Endothelial cell of umbilical vein (primary cell): ENCODE results near the gene TES. TPM values are rescaled to one million over a fixed set of nuclear protein-coding genes. Genes with fewer than 3 reads are reported as not detected.
A peak's percentile ranks its signal among the peaks of the same experiment; 100 is the strongest.

Source experiments
- BruUV-seq: library from RNA; stranded (reverse); fragments of 400-500 nt; replicated peaks from 2 replicates; lab custom pipeline; 2021; lab: Mats Ljungman, UMichigan
- CTCF ChIA-PET: fragments of 300-600, 350-600 bp; sonication (Branson Sonifier 250); formaldehyde crosslinking; loops from one replicate; lab custom pipeline; 2021; ENCODE audit warnings: antibody characterized with exemption, inconsistent platforms; lab: Charles Lee
- POLR2A ChIA-PET: fragments of 300-600, 350-600 bp; sonication (Branson Sonifier 250); formaldehyde crosslinking; loops from one replicate; lab custom pipeline; 2021; ENCODE audit warnings: antibody characterized with exemption, inconsistent platforms; lab: Charles Lee
- DNase-seq: peaks from one replicate; pipeline ENCODE4 v3.0.0-alpha.2; 2011; ENCODE audit warnings: low read depth, low spot score
- FAIRE-seq: peaks from 2 replicates; lab custom pipeline; 2011; peaks lifted over from hg19 to GRCh38; lab: Jason Lieb, UNC
- H2AFZ ChIP-seq: 2 replicates; pipeline ENCODE4 v1.6.0; 2012; ENCODE audit warnings: low read depth, low read length, control low read depth, inconsistent platforms
- H3K27ac ChIP-seq: 2 replicates; pipeline ENCODE4 v1.5.1; 2011; ENCODE audit warnings: low read depth, mild to moderate bottlenecking, control low read depth, low read length, moderate library complexity; ENCODE audit not compliant: insufficient read depth
- H3K27me3 ChIP-seq, 2 experiments: 2 replicates each; pipeline versions ENCODE4 v1.6.0 to v1.6.1; 2011; ENCODE audit warnings: low read length in 2 of 2, mixed read lengths in 1 of 2; ENCODE audit not compliant: control insufficient read depth in 2 of 2, insufficient read depth in 2 of 2
- H3K36me3 ChIP-seq, 2 experiments: 2 replicates in 1 of 2; 3 replicates in 1 of 2; pipeline ENCODE4 v1.5.1; 2011; ENCODE audit warnings: low read length in 2 of 2, mild to moderate bottlenecking in 1 of 2, moderate library complexity in 1 of 2; ENCODE audit not compliant: control insufficient read depth in 2 of 2, insufficient read depth in 2 of 2; ENCODE audit errors: extremely low read depth in 1 of 2
- H3K4me1 ChIP-seq: 3 replicates; pipeline ENCODE4 v1.5.1; 2011; ENCODE audit warnings: mild to moderate bottlenecking, low read length; ENCODE audit not compliant: control insufficient read depth, insufficient read depth; ENCODE audit errors: extremely low read depth
- H3K4me2 ChIP-seq: 2 replicates; pipeline ENCODE4 v1.6.1; 2011; ENCODE audit warnings: low read length, control low read depth, mixed read lengths; ENCODE audit not compliant: insufficient read depth
- H3K4me3 ChIP-seq, 3 experiments: fragments of 200-600 bp in 1 of 3; sonication (generic), shearing (Covaris generic) in 1 of 3; replicated peaks in 1 of 3; 2 replicates each; pipeline ENCODE4 v1.5.1; 2011 to 2016; ENCODE audit warnings: control low read depth in 3 of 3, low read length in 3 of 3, mild to moderate bottlenecking in 2 of 3, inconsistent platforms in 1 of 3, low read depth in 1 of 3, moderate library complexity in 1 of 3; ENCODE audit not compliant: insufficient read depth in 1 of 3
- H3K79me2 ChIP-seq: 2 replicates; pipeline ENCODE4 v1.6.0; 2012; ENCODE audit warnings: low read length, inconsistent platforms; ENCODE audit not compliant: control insufficient read depth, insufficient read depth
- H3K9ac ChIP-seq: replicated peaks from 2 replicates; pipeline ENCODE3; 2011; ENCODE audit warnings: low read length, control low read depth; ENCODE audit not compliant: insufficient read depth; ENCODE audit errors: extremely low read depth
- H3K9me1 ChIP-seq: replicated peaks from 3 replicates; pipeline ENCODE4 v1.6.0; 2011; ENCODE audit warnings: mild to moderate bottlenecking, low read length; ENCODE audit not compliant: control insufficient read depth, insufficient read depth; ENCODE audit errors: extremely low read depth
- H3K9me3 ChIP-seq: replicated peaks from 2 replicates; pipeline ENCODE4 v1.5.1; 2012; ENCODE audit warnings: low read length, inconsistent platforms; ENCODE audit not compliant: control insufficient read depth, insufficient read depth
- H4K20me1 ChIP-seq: replicated peaks from 2 replicates; pipeline ENCODE3; 2011; ENCODE audit warnings: mild to moderate bottlenecking, low read length; ENCODE audit not compliant: control insufficient read depth, insufficient read depth; ENCODE audit errors: extremely low read depth
- EZH2 ChIP-seq: IDR thresholded peaks from 2 replicates; pipeline ENCODE4 v1.6.1; 2012; ENCODE audit warnings: borderline replicate concordance, low read depth, mild to moderate bottlenecking, moderate library complexity, low read length, inconsistent platforms; ENCODE audit not compliant: severe bottlenecking
- FOS ChIP-seq: IDR thresholded peaks from 2 replicates; pipeline ENCODE4 v1.6.1; 2011; ENCODE audit warnings: mild to moderate bottlenecking, low read length, moderate library complexity, borderline replicate concordance; ENCODE audit not compliant: insufficient read depth
- GATA2 ChIP-seq: IDR thresholded peaks from 2 replicates; pipeline ENCODE4 v1.7.0; 2011; ENCODE audit warnings: low read depth, mild to moderate bottlenecking, moderate library complexity, mixed read lengths, low read length; ENCODE audit not compliant: insufficient read length, insufficient read depth
- JUN ChIP-seq: IDR thresholded peaks from 2 replicates; pipeline ENCODE4 v1.6.1; 2011; ENCODE audit warnings: borderline replicate concordance, low read depth; ENCODE audit not compliant: insufficient read length, insufficient read depth
- MYC ChIP-seq: IDR thresholded peaks from one replicate; pipeline ENCODE4 v1.6.1; 2011; ENCODE audit warnings: mild to moderate bottlenecking, low read depth, low read length
- POLR2A ChIP-seq: IDR thresholded peaks from 2 replicates; pipeline ENCODE4 v1.6.1; 2012; ENCODE audit warnings: low read depth, mild to moderate bottlenecking, control low read depth, low read length
- POLR2AphosphoS5 ChIP-seq: IDR thresholded peaks from 2 replicates; pipeline ENCODE4 v1.6.1; 2012; ENCODE audit warnings: low read depth, mild to moderate bottlenecking, control low read depth, low read length, moderate library complexity; ENCODE audit not compliant: insufficient read depth
- dilution Hi-C: fragments of 300-500 bp; cut with MboI; formaldehyde crosslinking; loops from one replicate; pipeline ENCODE4 v1.15.0; 2019; ENCODE audit warnings: low sequenced_read_pairs; ENCODE audit not compliant: extremely low pct_ligation_motif_present
- intact Hi-C: fragments of 100-400 bp; cut with micrococcal nuclease; formaldehyde crosslinking; loops from one replicate; pipeline ENCODE4 v1.10.0; 2022
- polyA plus RNA-seq, 4 experiments: library from polyadenylated mRNA; depleted of rRNA in 3 of 4; stranded (reverse) in 3 of 4; unstranded in 1 of 4; fragments of >200 nt; gene quantifications; 2 replicates each; pipeline versions ENCODE4 v1.2.1 to v1.2.3, GENCODE V29; 2011 to 2012; ENCODE audit warnings: missing spikeins in 1 of 4
- total RNA-seq: library from RNA; stranded (reverse); gene quantifications from 2 replicates; pipeline ENCODE4 v1.2.3, GENCODE V29; 2021
- TF ChIP-seq, protein P1 (sequence below), 2 donors: IDR thresholded peaks; 1 replicate in 1 of 2; 2 replicates in 1 of 2; pipeline ENCODE4 v1.5.1; 2011; ENCODE audit warnings: low read length in 2 of 2, mild to moderate bottlenecking in 2 of 2, moderate library complexity in 2 of 2, control low read depth in 1 of 2, inconsistent platforms in 1 of 2, low read depth in 1 of 2; ENCODE audit not compliant: insufficient read depth in 1 of 2; ENCODE audit errors: extremely low read depth in 1 of 2
- TF ChIP-seq, protein P2 (sequence below): IDR thresholded peaks from 2 replicates; pipeline ENCODE4 v1.6.1; 2011; ENCODE audit not compliant: insufficient read depth, insufficient read length

TES gene
- total and polyA plus RNA-seq, 2 donors (not counting 3 experiments of a cell fraction or from before 2014, with no cell fraction given), result 35.3 to 50.5 TPM

DNA sequence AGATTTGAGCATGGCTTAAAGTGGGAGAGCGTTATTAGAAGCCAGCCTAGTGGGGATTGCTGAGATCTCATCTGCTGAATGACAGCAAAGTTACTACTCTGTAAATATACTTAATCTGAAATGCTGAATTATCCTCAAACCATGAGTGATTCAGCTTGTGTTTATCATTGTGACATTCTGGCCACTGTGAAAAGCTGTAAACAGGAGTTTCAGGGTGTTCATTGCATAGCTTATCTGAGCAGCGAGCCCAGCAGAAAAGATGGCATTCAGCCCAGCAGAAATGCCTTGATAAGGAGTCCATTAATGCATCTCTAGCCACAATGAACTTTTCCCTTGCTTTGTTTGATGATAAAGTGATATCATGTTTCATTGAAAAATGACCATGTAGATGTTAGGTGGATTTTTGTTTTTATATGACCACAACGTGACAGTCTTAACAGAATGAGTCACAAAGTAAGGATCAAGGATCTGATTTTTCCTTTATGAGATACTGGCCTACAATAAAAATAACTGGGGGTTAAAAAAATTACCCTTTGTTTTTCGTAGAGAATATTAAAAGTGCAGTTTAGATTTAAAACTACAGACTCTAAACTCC lies 7.8 kb downstream of the TES start:
- Histone ChIP-seq H3K4me3 (peak overlapping the region in 1 of 3 experiments; percentile 28), H3K79me2 (peaks cover 83% of the 10 kb centered on the region), H3K4me2 (peak overlapping the region; percentile 92), H3K9me3 (no peaks in the 10 kb centered on the region), H3K4me1 (peaks cover 56% of the 10 kb centered on the region), H3K27ac (peak overlapping the region; percentile 96), H2AFZ (no peak overlapping the region), H3K36me3 (no peaks in the 10 kb centered on the region), H4K20me1 (no peaks in the 10 kb centered on the region), H3K27me3 (no peaks in the 10 kb centered on the region), H3K9me1 (no peaks in the 10 kb centered on the region), H3K9ac (peak overlapping the region; percentile 73)
- BruUV-seq, result no TSS peak
- ChIA-PET POLR2A (no interaction called here), CTCF (interaction anchor here (1.1 to 5.2 kb wide), 7 partner anchors 13 to 374 kb away, joined by 4 to 26 read pairs (median 4); no protein-coding TSS in a partner anchor)
- FAIRE-seq (peak; percentile 77), DNase-seq (peak; percentile 97)
- TF ChIP-seq EZH2, result no peak
- TF ChIP-seq, protein P1, sequence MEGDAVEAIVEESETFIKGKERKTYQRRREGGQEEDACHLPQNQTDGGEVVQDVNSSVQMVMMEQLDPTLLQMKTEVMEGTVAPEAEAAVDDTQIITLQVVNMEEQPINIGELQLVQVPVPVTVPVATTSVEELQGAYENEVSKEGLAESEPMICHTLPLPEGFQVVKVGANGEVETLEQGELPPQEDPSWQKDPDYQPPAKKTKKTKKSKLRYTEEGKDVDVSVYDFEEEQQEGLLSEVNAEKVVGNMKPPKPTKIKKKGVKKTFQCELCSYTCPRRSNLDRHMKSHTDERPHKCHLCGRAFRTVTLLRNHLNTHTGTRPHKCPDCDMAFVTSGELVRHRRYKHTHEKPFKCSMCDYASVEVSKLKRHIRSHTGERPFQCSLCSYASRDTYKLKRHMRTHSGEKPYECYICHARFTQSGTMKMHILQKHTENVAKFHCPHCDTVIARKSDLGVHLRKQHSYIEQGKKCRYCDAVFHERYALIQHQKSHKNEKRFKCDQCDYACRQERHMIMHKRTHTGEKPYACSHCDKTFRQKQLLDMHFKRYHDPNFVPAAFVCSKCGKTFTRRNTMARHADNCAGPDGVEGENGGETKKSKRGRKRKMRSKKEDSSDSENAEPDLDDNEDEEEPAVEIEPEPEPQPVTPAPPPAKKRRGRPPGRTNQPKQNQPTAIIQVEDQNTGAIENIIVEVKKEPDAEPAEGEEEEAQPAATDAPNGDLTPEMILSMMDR (IDR thresholded peaks at IDR 0.05; ENCODE audit: extremely low read depth in 1 of 2, insufficient read depth in 1 of 2, low read depth in 1 of 2, low read length in 2 of 2), result no peak
- TF ChIP-seq, protein P2, sequence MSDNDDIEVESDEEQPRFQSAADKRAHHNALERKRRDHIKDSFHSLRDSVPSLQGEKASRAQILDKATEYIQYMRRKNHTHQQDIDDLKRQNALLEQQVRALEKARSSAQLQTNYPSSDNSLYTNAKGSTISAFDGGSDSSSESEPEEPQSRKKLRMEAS, result no peak
- peak; percentile 54 for TF ChIP-seq POLR2AphosphoS5
- TF ChIP-seq MYC, result no peak
- TF ChIP-seq GATA2, result peak; percentile 99
- peak; percentile 75 for TF ChIP-seq FOS
- TF ChIP-seq POLR2A, result no peak
- TF ChIP-seq JUN, result peak; percentile 82
- intact Hi-C loops, result loop anchor here (1.0 to 10.0 kb wide), 5 partner anchors 8 to 654 kb away; partner anchors contain the start of genes MET and TES
- dilution Hi-C loops, result no loop called here
